Measurements from ENCODE around the gene OR52E5.

- TF ChIP-seq CTCF (IDR thresholded peaks at IDR 0.05) = no peak
- TF ChIP-seq REST (IDR thresholded peaks at IDR 0.05; ENCODE audit: insufficient read depth in 1 of 2, low read depth in 2 of 2, low read length in 1 of 2) = no peak
These were observed 29.9 kb downstream of the OR52E5 start for GRCh38 chr11:5922749-5923426.

Data from Panc1 (cell line).